K562 (cell line): ENCODE results near the gene R3HDM2. TPM values are rescaled to one million over a fixed set of nuclear protein-coding genes. Genes with fewer than 3 reads are reported as not detected.

ENCODE experiments used
- ATAC-seq: fragments of 200-7000 bp; cut with Tn5 transposase; 3 replicates; pipeline ENCODE4 v1.9.1; 2020; ENCODE audit warnings: moderate library complexity
- BruUV-seq: library from RNA; stranded (reverse); fragments of 400-500 nt; replicated peaks from 2 replicates; lab custom pipeline; 2021; lab: Mats Ljungman, UMichigan
- CTCF ChIA-PET: fragments of 300-600 bp; formaldehyde crosslinking; extraction: SDS; loops from one replicate; lab custom pipeline; 2021; ENCODE audit warnings: low intra/inter-chr PET ratio; lab: Yijun Ruan, JAX
- POLR2A ChIA-PET: fragments of 300-600, 350-650 bp; sonication (Branson Sonifier 250); formaldehyde crosslinking; extraction: SDS; loops from one replicate; lab custom pipeline; 2021; ENCODE audit warnings: antibody characterized with exemption, inconsistent platforms; lab: Yijun Ruan, JAX
- DNase-seq, 4 experiments: peaks; one replicate each; pipeline versions ENCODE4 v3.0.0 to v3.0.0-alpha.2; 2011 to 2018; ENCODE audit warnings: low spot score in 3 of 4, mixed read lengths in 3 of 4; ENCODE audit errors: extremely low read depth in 1 of 4
- FAIRE-seq: peaks from 2 replicates; lab custom pipeline; 2011; peaks lifted over from hg19 to GRCh38; lab: Jason Lieb, UNC
- H2AFZ ChIP-seq: 2 replicates; pipeline ENCODE4 v1.6.0; 2011; ENCODE audit warnings: low read depth, low read length, control low read depth, inconsistent platforms
- H3K27ac ChIP-seq: fragments of 200-600 bp; 3 replicates; pipeline ENCODE4 v1.8.0; 2011; ENCODE audit warnings: low read depth, mild to moderate bottlenecking, control low read depth, inconsistent platforms, low read length, moderate library complexity, mixed read lengths; ENCODE audit errors: extremely low read depth
- H3K27me3 ChIP-seq, 2 experiments: fragments of 300-600 bp in 1 of 2; 2 replicates in 1 of 2; 3 replicates in 1 of 2; pipeline versions ENCODE4 v1.6.0 to v1.8.0; 2011; ENCODE audit warnings: inconsistent platforms in 2 of 2, low read length in 2 of 2, mild to moderate bottlenecking in 1 of 2, mixed read lengths in 1 of 2, moderate library complexity in 1 of 2; ENCODE audit not compliant: control insufficient read depth in 2 of 2, insufficient read depth in 2 of 2
- H3K36me3 ChIP-seq: fragments of 300-600 bp; 3 replicates; pipeline ENCODE4 v1.8.0; 2011; ENCODE audit warnings: mild to moderate bottlenecking, low read length, inconsistent platforms; ENCODE audit not compliant: control insufficient read depth, insufficient read depth
- H3K4me1 ChIP-seq, 2 experiments: fragments of 200-600 bp in 1 of 2; replicated peaks in 1 of 2; 2 replicates in 1 of 2; 3 replicates in 1 of 2; pipeline versions ENCODE4 v1.5.1 to v1.8.0; 2011; ENCODE audit warnings: inconsistent platforms in 2 of 2, low read length in 2 of 2, mild to moderate bottlenecking in 1 of 2, mixed read lengths in 1 of 2, moderate library complexity in 1 of 2; ENCODE audit not compliant: control insufficient read depth in 2 of 2, insufficient read depth in 2 of 2
- H3K4me2 ChIP-seq: 2 replicates; pipeline ENCODE4 v1.6.1; 2011; ENCODE audit warnings: low read length, control low read depth, inconsistent platforms, mixed read lengths; ENCODE audit not compliant: insufficient read depth
- H3K4me3 ChIP-seq: fragments of 200-600 bp; sonication (generic), shearing (Covaris generic); 2 replicates; pipeline ENCODE4 v1.5.1; 2016; ENCODE audit warnings: control low read depth, inconsistent platforms
- H3K79me2 ChIP-seq: fragments of 200-600 bp; 3 replicates; pipeline ENCODE4 v1.8.0; 2011; ENCODE audit warnings: low read length, inconsistent platforms; ENCODE audit not compliant: control insufficient read depth, insufficient read depth
- H3K9ac ChIP-seq, 2 experiments: 2 replicates each; pipeline versions ENCODE4 v1.6.0 to v1.6.1; 2011; ENCODE audit warnings: low read depth in 2 of 2, low read length in 2 of 2, control low read depth in 1 of 2, inconsistent platforms in 1 of 2, mild to moderate bottlenecking in 1 of 2, mixed read lengths in 1 of 2; ENCODE audit not compliant: insufficient read depth in 1 of 2
- H3K9me1 ChIP-seq: one replicate; pipeline ENCODE4 v1.6.0; 2011; ENCODE audit warnings: inconsistent platforms, mild to moderate bottlenecking, low read length, moderate library complexity; ENCODE audit not compliant: control insufficient read depth, insufficient read depth
- H3K9me3 ChIP-seq: replicated peaks from 2 replicates; pipeline ENCODE4 v1.5.1; 2011; ENCODE audit warnings: low read depth, low read length, inconsistent platforms; ENCODE audit not compliant: control insufficient read depth, insufficient read depth
- H4K20me1 ChIP-seq: replicated peaks from 2 replicates; pipeline ENCODE4 v1.6.1; 2011; ENCODE audit warnings: low read length, inconsistent platforms, mixed read lengths; ENCODE audit not compliant: control insufficient read depth, insufficient read depth
- CBFA2T3 ChIP-seq: fragments of 450-650 bp; IDR thresholded peaks from 2 replicates; pipeline ENCODE4 v1.6.1; 2017
- CTBP1 ChIP-seq: fragments of 450-650 bp; IDR thresholded peaks from 2 replicates; pipeline ENCODE4 v1.6.1; 2016; ENCODE audit warnings: borderline replicate concordance
- ELF1 ChIP-seq: fragments of 200-800 bp; sonication (Bioruptor generic); IDR thresholded peaks from 2 replicates; pipeline ENCODE4 v1.6.1; 2016; ENCODE audit warnings: missing genetic modification characterization, missing compliant biosample characterization
- FOS ChIP-seq: IDR thresholded peaks from 3 replicates; pipeline ENCODE4 v1.6.1; 2011; ENCODE audit not compliant: insufficient read length; ENCODE audit errors: extremely low read depth
- FOXA1 ChIP-seq: fragments of 450-650 bp; IDR thresholded peaks from 2 replicates; pipeline ENCODE4 v1.6.1; 2016; ENCODE audit warnings: mild to moderate bottlenecking, borderline replicate concordance
- GATAD2A ChIP-seq: fragments of 450-650 bp; IDR thresholded peaks from 2 replicates; pipeline ENCODE4 v1.6.1; 2017
- HNRNPLL ChIP-seq: fragments of 200-400 bp; formaldehyde crosslinking; IDR thresholded peaks from 2 replicates; pipeline ENCODE4 v1.6.1; 2017; ENCODE audit warnings: low read length, low read depth, mild to moderate bottlenecking; ENCODE audit not compliant: poor library complexity, severe bottlenecking
- KDM1A ChIP-seq, 2 experiments: fragments of 450-650 bp; IDR thresholded peaks; 2 replicates each; pipeline ENCODE4 v1.6.1; 2016; ENCODE audit warnings: mild to moderate bottlenecking in 2 of 2
- KDM2B ChIP-seq: fragments of 250-450 bp; sonication (Bioruptor Pico); IDR thresholded peaks from 2 replicates; pipeline ENCODE4 v1.8.0; 2021; ENCODE audit warnings: mild to moderate bottlenecking, moderate library complexity
- PCBP2 ChIP-seq: fragments of 200-400 bp; formaldehyde crosslinking; IDR thresholded peaks from 2 replicates; pipeline ENCODE4 v1.6.1; 2018; ENCODE audit warnings: low read length, low read depth, mild to moderate bottlenecking, moderate library complexity; ENCODE audit not compliant: poor library complexity, severe bottlenecking
- PHF21A ChIP-seq: fragments of 450-650 bp; IDR thresholded peaks from 2 replicates; pipeline ENCODE4 v1.6.1; 2017; ENCODE audit warnings: low read depth, borderline replicate concordance
- PML ChIP-seq: IDR thresholded peaks from 2 replicates; pipeline ENCODE4 v1.6.1; 2012; ENCODE audit warnings: low read length, inconsistent platforms
- PRMT5 ChIP-seq: sonication (generic); formaldehyde crosslinking; IDR thresholded peaks from 2 replicates; pipeline ENCODE4 v1.5.0; 2020; ENCODE audit warnings: missing genetic modification reagents
- RFX1 ChIP-seq: fragments of 450-650 bp; IDR thresholded peaks from 2 replicates; pipeline ENCODE4 v1.6.1; 2016; ENCODE audit warnings: mild to moderate bottlenecking, moderate library complexity
- ZBTB7A ChIP-seq: IDR thresholded peaks from 2 replicates; pipeline ENCODE4 v1.6.1; 2011; ENCODE audit warnings: low read depth, mild to moderate bottlenecking, low read length, moderate library complexity, borderline replicate concordance; ENCODE audit not compliant: control insufficient read depth
- ZFX ChIP-seq: sonication (generic); formaldehyde crosslinking; IDR thresholded peaks from 2 replicates; pipeline ENCODE4 v1.8.0; 2022; ENCODE audit warnings: mild to moderate bottlenecking, missing genetic modification reagents, moderate library complexity
- ZNF143 ChIP-seq: sonication (generic); formaldehyde crosslinking; IDR thresholded peaks from 2 replicates; pipeline ENCODE4 v1.9.0; 2022; ENCODE audit warnings: mild to moderate bottlenecking, missing genetic modification reagents
- ZNF584 ChIP-seq: fragments of 200-800 bp; sonication (Bioruptor generic); IDR thresholded peaks from 2 replicates; pipeline ENCODE4 v1.6.1; 2016; ENCODE audit warnings: low read depth, mild to moderate bottlenecking, missing genetic modification characterization, missing compliant biosample characterization
- WGBS: fragments of 100-300 bp; shearing (Covaris generic); methylation state at CpG from one replicate; pipeline ENCODE4 v1.1.6; 2016; ENCODE audit warnings: low coverage, mixed read lengths; ENCODE audit not compliant: insufficient coverage; ENCODE audit errors: missing lambda C conversion rate; 5-methylcytosine and 5-hydroxymethylcytosine counted together
- in situ Hi-C: fragments of 300-500 bp; cut with MboI; formaldehyde crosslinking; loops from 4 replicates; pipeline ENCODE4 v1.15.0; 2018; ENCODE audit warnings: inconsistent platforms, mixed read lengths
- intact Hi-C: fragments of 100-400 bp; cut with micrococcal nuclease; formaldehyde crosslinking; loops from 2 replicates; pipeline ENCODE4 v1.14.2; 2022
- polyA plus RNA-seq, 8 experiments: library from polyadenylated mRNA; depleted of rRNA in 4 of 8; stranded (reverse) in 5 of 8; unstranded in 3 of 8; fragments of >200 nt; fragmentation: Nextera tagmentation in 2 of 8; fragmentation: Illumina TruSeq in 1 of 8; extraction: Ambion mirVana in 2 of 8; extraction: Trizol in 1 of 8; gene quantifications; 2 replicates each; pipeline versions ENCODE4 v1.2.1 to v1.2.3, GENCODE V29; 2011 to 2014; ENCODE audit warnings: inconsistent platforms in 1 of 8, missing spikeins in 1 of 8
- total RNA-seq, 7 experiments: library from RNA; depleted of rRNA in 6 of 7; stranded (reverse); fragments of >200 nt in 6 of 7; fragmentation: Illumina TruSeq in 2 of 7; extraction: Trizol in 2 of 7; gene quantifications; 2 replicates each; pipeline versions ENCODE4 v1.2.1 to v1.2.3, GENCODE V29; 2011 to 2021; ENCODE audit warnings: low replicate concordance in 1 of 7
- TF ChIP-seq, protein P1 (sequence below): fragments of 250-450 bp; sonication (Bioruptor Pico); IDR thresholded peaks from 2 replicates; pipeline ENCODE4 v1.4.0; 2020
- TF ChIP-seq, protein P2 (sequence below), 2 experiments: IDR thresholded peaks; 2 replicates each; pipeline ENCODE4 v1.6.1; 2011; ENCODE audit warnings: borderline replicate concordance in 1 of 2, control low read depth in 1 of 2, low read depth in 1 of 2, low read length in 1 of 2, mild to moderate bottlenecking in 1 of 2, mixed read lengths in 1 of 2, moderate library complexity in 1 of 2; ENCODE audit not compliant: insufficient read depth in 1 of 2, insufficient read length in 1 of 2, poor library complexity in 1 of 2, severe bottlenecking in 1 of 2; ENCODE audit errors: extremely low read depth in 1 of 2

Gene R3HDM2
- total and polyA plus RNA-seq, 9 of the 15 experiments (the other 6 are each of a cell fraction or from before 2014, with no cell fraction given), result 3.3 to 18.8 (median 9.0) TPM

DNA sequence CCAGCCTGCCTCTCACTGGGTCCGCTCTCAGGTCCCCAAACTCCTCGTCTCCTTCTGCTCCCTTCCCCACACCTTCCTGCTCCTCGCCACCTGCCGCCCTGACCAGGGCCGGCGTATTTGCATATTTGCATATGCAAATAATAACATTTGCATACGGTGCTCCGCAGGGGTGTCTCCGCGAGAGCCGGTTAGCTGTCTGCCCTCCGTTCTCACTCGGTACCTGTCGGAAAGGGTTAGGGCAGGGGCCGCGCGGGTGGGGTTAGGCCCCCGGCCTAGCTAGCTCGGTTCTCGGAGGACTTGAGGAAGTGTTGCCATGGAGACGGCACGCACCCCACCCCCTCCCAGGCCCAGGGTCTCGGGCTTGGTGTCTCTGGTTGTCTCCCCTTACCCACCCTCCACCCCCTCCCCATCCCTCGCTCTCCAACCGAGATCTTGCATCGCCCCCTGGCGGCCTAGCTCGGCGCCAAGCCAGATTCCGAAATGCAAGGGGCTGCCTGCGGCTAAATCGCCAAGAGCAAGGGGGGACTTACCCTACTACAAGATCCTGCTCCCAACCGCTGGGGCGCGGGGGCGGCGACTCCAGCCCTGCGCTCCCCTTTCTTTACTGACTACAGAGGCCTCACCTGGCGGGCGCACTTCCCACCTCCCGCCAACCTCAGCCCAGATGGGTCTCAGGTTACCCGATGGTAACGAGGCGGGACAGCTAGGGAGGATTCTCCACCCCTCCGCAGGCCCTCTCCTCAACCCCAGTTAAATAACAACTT, 188.0 kb downstream of the R3HDM2 start:
- ATAC-seq, result peak; percentile 73
- H3K79me2 ChIP-seq, result no peaks in the 10 kb centered on the region
- H3K4me2 ChIP-seq, result peak overlapping the region; percentile 79
- intact Hi-C loops, result loop anchor here (1.0 to 10.0 kb wide), 4 partner anchors 30 to 166 kb away; partner anchors contain the start of genes LRP1 and NEMP1
- peaks cover 2 to 23% of the 10 kb centered on the region in 2 experiments; a peak in 3 of 5 replicates for H3K27me3 ChIP-seq
- peak overlapping the region; percentile 67 for H2AFZ ChIP-seq
- H3K9ac ChIP-seq, result peak overlapping the region; percentile 35 to 90; a peak in 3 of 4 replicates
- WGBS, result under 1% methylated on average over 36 of the region's 45 CpGs
- peaks cover 37 to 71% of the 10 kb centered on the region in 2 experiments for H3K4me1 ChIP-seq
- no peaks in the 10 kb centered on the region for H3K36me3 ChIP-seq
- no TSS peak for BruUV-seq
- no peaks in the 10 kb centered on the region for H3K9me1 ChIP-seq
- no peak overlapping the region for H3K27ac ChIP-seq
- POLR2A ChIA-PET, result interaction anchor here (0.5 to 1.5 kb wide), 12 partner anchors 9 to 293 kb away, joined by 3 to 8 read pairs (median 3); partner anchors contain the start of genes INHBE and SHMT2
- CTCF ChIA-PET, result interaction anchor here (0.7 to 4.4 kb wide), 4 partner anchors 27 to 1053 kb away, joined by 3 to 80 read pairs (median 4); no protein-coding TSS in a partner anchor
- peak; percentile 62 to 87 (median 72) for DNase-seq
- in situ Hi-C loops, result loop anchor here (5.0 kb wide), 1 partner anchor 36 kb away; no protein-coding TSS in a partner anchor
- H3K9me3 ChIP-seq, result no peaks in the 10 kb centered on the region
- peak overlapping the region; percentile 40 for H3K4me3 ChIP-seq
- peak; percentile 83 for FAIRE-seq
- peaks cover 4% of the 10 kb centered on the region; the same call in 1 of the 2 replicates for H4K20me1 ChIP-seq
- 0 out of 2 replicates have a peak, but pooled peaks have one; percentile 42 for TF ChIP-seq KDM2B
- TF ChIP-seq PRMT5, result no peak
- TF ChIP-seq FOXA1, result no peak
- no peak for TF ChIP-seq ZNF584 (CRISPR knock-in tag)
- TF ChIP-seq FOS, result no peak
- TF ChIP-seq PCBP2, result no peak
- 0 out of 2 replicates have a peak, but pooled peaks have one; percentile 14 for TF ChIP-seq PML
- TF ChIP-seq CTBP1, result peak; percentile 67
- peak; percentile 50 for TF ChIP-seq GATAD2A
- peak; percentile 87 for TF ChIP-seq RFX1
- TF ChIP-seq, protein P1, sequence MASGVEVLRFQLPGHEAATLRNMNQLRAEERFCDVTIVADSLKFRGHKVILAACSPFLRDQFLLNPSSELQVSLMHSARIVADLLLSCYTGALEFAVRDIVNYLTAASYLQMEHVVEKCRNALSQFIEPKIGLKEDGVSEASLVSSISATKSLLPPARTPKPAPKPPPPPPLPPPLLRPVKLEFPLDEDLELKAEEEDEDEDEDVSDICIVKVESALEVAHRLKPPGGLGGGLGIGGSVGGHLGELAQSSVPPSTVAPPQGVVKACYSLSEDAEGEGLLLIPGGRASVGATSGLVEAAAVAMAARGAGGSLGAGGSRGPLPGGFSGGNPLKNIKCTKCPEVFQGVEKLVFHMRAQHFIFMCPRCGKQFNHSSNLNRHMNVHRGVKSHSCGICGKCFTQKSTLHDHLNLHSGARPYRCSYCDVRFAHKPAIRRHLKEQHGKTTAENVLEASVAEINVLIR (CRISPR knock-in tag), result no peak
- TF ChIP-seq, protein P2, sequence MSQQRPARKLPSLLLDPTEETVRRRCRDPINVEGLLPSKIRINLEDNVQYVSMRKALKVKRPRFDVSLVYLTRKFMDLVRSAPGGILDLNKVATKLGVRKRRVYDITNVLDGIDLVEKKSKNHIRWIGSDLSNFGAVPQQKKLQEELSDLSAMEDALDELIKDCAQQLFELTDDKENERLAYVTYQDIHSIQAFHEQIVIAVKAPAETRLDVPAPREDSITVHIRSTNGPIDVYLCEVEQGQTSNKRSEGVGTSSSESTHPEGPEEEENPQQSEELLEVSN (IDR thresholded peaks at IDR 0.05; ENCODE audit: borderline replicate concordance in 1 of 2, extremely low read depth in 1 of 2, insufficient read depth in 1 of 2, insufficient read length in 1 of 2, low read depth in 1 of 2, low read length in 1 of 2, poor library complexity in 1 of 2, severe bottlenecking in 1 of 2), result peak in 1 of 2 experiments; percentile 35
- TF ChIP-seq ZBTB7A, result peak; percentile 95
- 0 out of 2 replicates have a peak, but pooled peaks have one; percentile 24 for TF ChIP-seq ELF1
- peak in 1 of 2 experiments; percentile 46; a peak in 1 of 4 replicates for TF ChIP-seq KDM1A (IDR thresholded peaks at IDR 0.05)
- TF ChIP-seq CBFA2T3, result no peak
- peak; percentile 74; the same call in 1 of the 2 replicates for TF ChIP-seq PHF21A
- peak; percentile 22; the same call in 1 of the 2 replicates for TF ChIP-seq ZNF143 (CRISPR knock-in tag)
- TF ChIP-seq ZFX (CRISPR knock-in tag), result 0 out of 2 replicates have a peak, but pooled peaks have one; percentile 24
- no peak for TF ChIP-seq HNRNPLL
